AML-193 (cell line): ENCODE results near the gene ZMIZ1.

Experiments used
- DNase-seq, 2 experiments: peaks; one replicate each; lab custom pipeline; 2025; lab: John Stamatoyannopoulos, UW

The ZMIZ1 gene

GRCh38 chr10:79116801-79117723 is 48.3 kb downstream of the ZMIZ1 start:
- no peak for DNase-seq

GRCh38 chr10:79118286-79119202 is 49.8 kb downstream of the ZMIZ1 start:
- no peak for DNase-seq

DNA sequence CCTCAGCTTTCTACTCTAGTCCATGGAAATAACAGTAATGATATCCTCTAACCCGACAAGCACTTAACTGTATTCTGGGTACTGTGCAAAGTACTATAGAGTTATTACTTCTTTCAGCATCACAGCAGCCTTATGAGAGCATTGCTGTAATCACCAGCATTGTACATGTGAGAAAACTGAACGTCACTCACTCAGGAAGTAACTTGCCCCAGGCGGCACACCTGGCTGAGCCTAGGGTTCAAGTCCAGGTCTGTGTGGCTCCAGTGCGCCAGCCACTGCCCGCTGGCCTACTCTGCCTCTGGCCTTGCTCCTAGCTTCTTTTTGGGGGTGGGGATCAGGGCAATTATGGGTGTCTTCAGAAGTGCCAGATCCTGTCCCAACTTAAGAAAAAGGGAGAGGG is 50.5 kb downstream of the ZMIZ1 start:
- DNase-seq = no peak

- no peak for DNase-seq
These were observed 54.8 kb downstream of the ZMIZ1 start for GRCh38 chr10:79123547-79123963.

- DNase-seq = no peak
These were observed 55.3 kb downstream of the ZMIZ1 start for GRCh38 chr10:79124066-79124465.

GRCh38 chr10:79125092-79125491 is 56.3 kb downstream of the ZMIZ1 start:
- DNase-seq = no peak

- no peak for DNase-seq
These were observed 57.8 kb downstream of the ZMIZ1 start for GRCh38 chr10:79126351-79127080.

GRCh38 chr10:79127151-79127961 is 58.6 kb downstream of the ZMIZ1 start:
- peak; percentile 11 to 29 for DNase-seq

- DNase-seq = no peak
These were observed 59.6 kb downstream of the ZMIZ1 start for GRCh38 chr10:79128241-79128922.

DNA sequence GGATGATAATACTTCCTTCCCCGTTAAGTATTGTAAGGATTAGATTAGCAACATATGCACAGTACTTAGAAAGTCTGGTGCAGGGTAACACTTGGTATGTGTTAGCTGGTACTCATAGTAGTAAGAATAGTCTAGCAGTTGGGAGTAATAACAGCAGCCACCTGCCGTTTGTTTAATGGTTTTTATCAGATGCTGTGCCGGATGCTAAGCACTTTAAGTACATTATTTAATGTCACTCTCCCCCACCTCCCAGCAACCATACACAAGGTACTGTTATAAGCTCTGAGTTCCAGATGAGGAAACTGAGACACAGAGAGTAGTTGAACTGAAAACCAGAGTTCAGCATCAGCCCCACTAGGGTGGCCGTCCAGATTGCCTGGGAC is 60.1 kb downstream of the ZMIZ1 start:
- no peak for DNase-seq

DNA sequence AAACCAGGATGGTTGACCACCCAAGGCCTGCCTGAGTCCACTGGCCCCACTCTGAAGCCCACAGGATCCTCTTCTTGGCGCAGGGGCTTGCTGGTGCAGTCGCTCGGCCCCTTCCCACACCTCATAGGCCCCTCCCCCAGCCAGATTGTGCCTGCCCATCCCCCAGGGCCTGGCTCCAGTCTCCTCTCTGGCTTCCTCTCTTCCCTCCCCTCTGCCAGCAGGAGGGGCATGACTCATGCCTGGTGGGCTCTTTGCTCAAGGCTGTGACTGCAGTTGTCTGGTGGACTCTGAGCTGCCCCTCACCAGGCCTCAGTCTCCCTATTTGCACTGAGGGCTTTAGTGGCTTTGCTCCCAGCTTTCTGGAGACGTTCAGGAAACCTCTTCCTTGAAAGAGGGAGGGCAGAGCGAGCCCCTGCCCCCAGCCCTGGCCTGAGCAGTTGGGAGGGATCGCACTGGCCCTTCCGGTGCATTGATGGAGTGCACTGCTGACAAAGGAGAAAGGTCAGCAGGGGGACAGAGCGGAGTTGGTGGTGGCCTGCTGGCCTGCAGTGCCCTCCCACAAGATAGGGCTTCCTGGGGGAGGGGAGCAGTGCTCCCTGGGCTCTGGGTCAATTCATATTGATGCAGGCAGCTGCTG is 60.7 kb downstream of the ZMIZ1 start:
- no peak for DNase-seq

- no peak for DNase-seq
These were observed 61.5 kb downstream of the ZMIZ1 start for GRCh38 chr10:79130255-79130654.

GRCh38 chr10:79130846-79131245 is 62.1 kb downstream of the ZMIZ1 start:
- no peak for DNase-seq

DNA sequence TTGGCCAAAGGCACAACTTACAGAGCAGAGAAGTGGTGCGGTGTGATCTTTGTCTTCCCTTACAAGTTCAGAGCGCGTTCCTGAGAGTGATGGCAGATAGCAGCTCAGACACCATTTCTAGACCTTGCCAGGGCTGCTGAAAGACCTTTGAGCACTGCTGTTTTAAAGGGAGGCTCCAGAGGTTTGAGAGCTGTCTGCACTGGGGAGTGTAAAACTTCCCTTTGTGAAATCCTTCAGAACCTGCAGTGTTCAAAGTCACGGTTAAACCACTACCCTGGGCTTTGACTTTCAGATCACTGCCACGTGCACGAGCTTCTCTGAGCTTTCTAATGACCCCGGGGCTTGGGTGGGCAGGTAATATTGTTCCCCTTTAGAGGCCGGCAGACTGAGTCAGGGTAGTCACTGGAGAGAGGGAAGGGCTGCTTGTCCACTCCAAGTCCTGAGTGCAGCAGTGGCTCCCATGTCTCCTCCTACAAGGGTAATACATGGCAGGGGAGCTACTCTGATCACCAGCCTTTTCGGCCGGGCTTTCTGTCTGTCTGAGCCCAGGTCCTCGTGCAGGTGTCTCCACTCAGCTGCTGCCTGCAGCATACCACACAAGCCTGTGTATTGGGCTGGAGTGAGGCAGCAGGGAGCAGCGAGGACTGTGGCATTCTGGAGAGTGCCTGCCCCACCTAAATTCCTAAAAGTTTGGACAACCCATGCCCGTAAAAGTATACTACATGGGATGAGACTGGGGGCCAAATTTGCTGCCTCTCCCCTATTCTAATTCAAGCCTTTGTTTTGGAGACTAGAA is 63.3 kb downstream of the ZMIZ1 start:
- no peak for DNase-seq

DNA sequence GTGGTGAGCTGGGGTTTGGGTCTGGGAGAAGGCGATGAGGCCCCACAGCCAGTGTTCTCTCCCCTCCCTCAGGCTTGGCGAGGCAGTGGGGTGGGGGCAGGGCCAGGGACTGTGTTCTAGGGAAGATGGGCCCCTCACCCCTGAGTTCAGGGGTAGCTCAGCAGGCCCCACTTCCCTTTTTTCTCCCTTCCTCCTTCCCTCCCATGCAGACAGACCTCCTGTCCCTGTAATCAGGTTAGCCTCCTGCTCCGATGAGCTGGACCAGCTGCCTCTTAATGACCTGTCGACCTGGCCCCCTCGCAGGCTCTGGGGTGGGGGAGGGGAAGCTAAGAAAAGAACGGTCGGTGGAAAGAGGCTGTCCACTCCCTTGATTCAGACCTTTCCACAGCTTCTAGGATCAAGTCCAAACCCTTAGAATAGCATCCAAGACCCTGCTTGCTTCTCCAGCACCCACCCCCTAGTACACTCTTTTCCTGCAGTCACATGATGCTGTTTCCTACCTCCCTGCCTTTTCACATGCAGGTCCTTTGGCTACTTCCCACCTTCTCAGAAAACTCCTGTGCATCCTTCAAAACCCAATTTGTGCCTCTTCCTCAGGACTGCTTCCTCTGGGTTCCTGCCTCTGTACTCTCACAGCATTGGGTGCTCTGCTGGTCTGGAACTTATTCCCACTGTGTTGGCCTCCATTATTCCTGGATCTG is 64.1 kb downstream of the ZMIZ1 start:
- peak in 1 of 2 experiments; percentile 3 for DNase-seq

GRCh38 chr10:79133416-79133815 is 64.7 kb downstream of the ZMIZ1 start:
- no peak for DNase-seq

- no peak for DNase-seq
These were observed 67.0 kb downstream of the ZMIZ1 start for GRCh38 chr10:79135790-79136189.

DNA sequence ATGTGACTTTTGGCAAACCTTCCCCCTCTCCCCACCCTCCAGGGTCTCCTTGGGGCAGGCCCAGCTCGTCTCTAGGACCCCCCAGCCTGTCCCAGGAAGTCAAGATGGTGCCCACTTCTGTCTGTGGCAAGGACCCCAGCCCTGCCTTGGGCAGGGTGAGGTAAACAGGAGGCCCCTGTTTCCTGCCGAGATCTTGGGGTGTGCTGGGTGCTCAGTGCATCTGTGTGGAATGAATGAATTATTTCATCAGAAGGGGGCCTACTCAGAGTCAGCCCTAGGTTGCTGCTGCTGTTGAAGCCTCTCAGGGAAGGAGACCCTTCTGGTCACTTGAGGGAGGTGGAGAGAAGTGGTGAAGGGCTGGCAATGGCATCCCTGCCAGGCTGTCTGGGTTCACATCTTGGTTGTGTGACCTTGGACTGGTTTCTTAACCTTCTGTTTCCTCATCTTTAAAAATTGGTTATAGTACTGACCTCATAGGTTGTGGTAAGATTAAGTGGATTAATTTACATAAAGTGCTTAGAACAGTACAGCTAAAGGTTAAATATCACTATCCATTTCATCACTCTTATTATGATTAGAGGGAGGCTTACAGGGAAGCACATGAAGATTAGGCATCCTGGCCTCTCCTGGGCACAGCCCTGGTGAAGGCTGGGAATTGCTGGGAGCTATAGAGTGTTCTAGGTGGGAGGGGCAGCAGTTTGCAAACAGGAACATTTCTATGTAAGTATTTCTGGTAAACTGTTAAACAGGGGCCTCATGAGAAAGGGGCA is 67.7 kb downstream of the ZMIZ1 start:
- DNase-seq = no peak
